Thoracic aorta (tissue), 2 donors: Measurements from ENCODE around the gene TRNT1. TPM values are rescaled to one million over a fixed set of nuclear protein-coding genes. Genes with fewer than 3 reads are reported as not detected.

Experiments
- ATAC-seq: fragments of 150-250 bp; one replicate; pipeline ENCODE4 v1.8.0; 2017; ENCODE audit warnings: low read depth; ENCODE audit not compliant: insufficient number of reproducible peaks, low FRiP score
- DNase-seq: peaks from one replicate; pipeline ENCODE4 v3.0.0-alpha.2; 2020; ENCODE audit warnings: low spot score
- H3K27ac ChIP-seq, 2 donors: fragments of 200-600 bp; sonication (generic); 1 replicate in 1 of 2; 2 replicates in 1 of 2; pipeline ENCODE4 v1.5.1; 2016; ENCODE audit warnings: mild to moderate bottlenecking in 2 of 2, moderate library complexity in 2 of 2
- H3K27me3 ChIP-seq: fragments of 200-600 bp; sonication (generic); replicated peaks from 2 replicates; pipeline ENCODE4 v1.6.0; 2016; ENCODE audit warnings: mild to moderate bottlenecking; ENCODE audit not compliant: insufficient read depth
- H3K36me3 ChIP-seq: fragments of 200-600 bp; sonication (generic); one replicate; pipeline ENCODE4 v1.5.1; 2016
- H3K4me1 ChIP-seq, 2 donors: fragments of 200-600 bp; sonication (generic); 1 replicate in 1 of 2; 2 replicates in 1 of 2; pipeline versions ENCODE4 v1.5.1 to v1.6.0; 2016; ENCODE audit warnings: low read depth in 2 of 2, mild to moderate bottlenecking in 1 of 2; ENCODE audit not compliant: control insufficient read depth in 1 of 2
- H3K4me3 ChIP-seq: fragments of 200-600 bp; sonication (generic); 2 replicates; pipeline ENCODE4 v1.5.1; 2016; ENCODE audit warnings: mild to moderate bottlenecking
- H3K9me3 ChIP-seq: fragments of 200-600 bp; sonication (generic); 2 replicates; pipeline ENCODE4 v1.5.1; 2016
- CTCF ChIP-seq: fragments of 200-600 bp; sonication (generic); IDR thresholded peaks from one replicate; pipeline ENCODE4 v1.5.1; 2019; ENCODE audit warnings: antibody characterized with exemption
- total RNA-seq, 2 donors: library from RNA; depleted of rRNA; stranded (reverse); fragments of >200 nt; gene quantifications; one replicate each; pipeline versions ENCODE4 v1.1.0 to v1.2.3, GENCODE V29; 2016

Gene TRNT1
- total RNA-seq, 2 donors from 2014 or later: 21.9 to 23.8 TPM

- TF ChIP-seq CTCF: no peak
- Histone ChIP-seq H3K27ac (no peak overlapping the region), H3K4me3 (no peak overlapping the region)
Measured at GRCh38 chr3:3194861-3195260, 68.1 kb downstream of the TRNT1 start.

GRCh38 chr3:3196148-3196861 lies 69.6 kb downstream of the TRNT1 start:
- ATAC-seq (no peak), DNase-seq (no peak)
- H3K9me3 ChIP-seq: no peaks in the 10 kb centered on the region
- H3K36me3 ChIP-seq: no peaks in the 10 kb centered on the region
- H3K27me3 ChIP-seq: no peaks in the 10 kb centered on the region
- no peak overlapping the region for H3K27ac ChIP-seq
- peak; percentile 19 for TF ChIP-seq CTCF
- peaks cover 0 to 5% of the 10 kb centered on the region in 2 donors for H3K4me1 ChIP-seq
- no peak overlapping the region for H3K4me3 ChIP-seq

More at GRCh38 chr3:3194861-3195260, 68.1 kb downstream of the TRNT1 start:
- no peaks in the 10 kb centered on the region for H3K9me3 ChIP-seq
- no peaks in the 10 kb centered on the region for H3K36me3 ChIP-seq
- ATAC-seq (no peak), DNase-seq (no peak)
- no peaks in the 10 kb centered on the region for H3K27me3 ChIP-seq
- H3K4me1 ChIP-seq: no peaks in the 10 kb centered on the region

Other genes starting within 250 kb of the TRNT1 start
- gene IL5RA, start 16.6 kb upstream of the TRNT1 start, total RNA-seq: 1 to 10 TPM in 1 of 2 donors, not detected in 1; 1.8 TPM
- 10 to 100 TPM; 80.6 TPM for gene CRBN, start 52.8 kb downstream of the TRNT1 start, total RNA-seq